ENCODE measurements around the gene KCNQ1.

KCNQ1 gene

GRCh38 chr11:2883979-2884815, 439.4 kb downstream of the KCNQ1 start:
- DNase-seq, result no peak

GRCh38 chr11:2885017-2885677, 440.3 kb downstream of the KCNQ1 start:
- DNase-seq, result no peak

DNA sequence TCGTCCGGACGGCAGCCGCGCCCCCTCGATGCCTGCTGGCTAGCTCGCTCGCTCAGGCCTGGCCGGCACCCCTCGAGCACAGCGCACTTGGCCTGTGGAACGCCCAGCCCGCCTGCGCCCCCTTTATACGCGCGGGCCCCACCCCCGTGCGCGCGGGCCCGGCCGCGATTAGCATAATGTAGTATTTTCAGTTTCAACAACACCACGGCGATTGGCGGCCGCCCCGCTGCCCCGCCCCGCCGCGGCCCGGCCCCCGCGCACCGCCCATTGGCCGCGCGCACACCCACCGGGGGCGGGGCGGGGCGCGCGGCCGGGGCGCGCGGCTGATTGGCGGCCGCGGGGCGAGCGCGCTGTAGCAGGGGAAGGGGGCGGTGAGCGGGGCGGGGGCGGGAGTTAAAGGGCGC, 440.9 kb downstream of the KCNQ1 start, which contains the start of gene CDKN1C:
CDKN1C (minus strand) TSS at position 98 of the 404 bp plus-strand sequence. CDS start 319 bp downstream, outside the sequence.
- DNase-seq, result peak; percentile 17

GRCh38 chr11:2886191-2886894, 441.5 kb downstream of the KCNQ1 start:
- no peak for DNase-seq

DNA sequence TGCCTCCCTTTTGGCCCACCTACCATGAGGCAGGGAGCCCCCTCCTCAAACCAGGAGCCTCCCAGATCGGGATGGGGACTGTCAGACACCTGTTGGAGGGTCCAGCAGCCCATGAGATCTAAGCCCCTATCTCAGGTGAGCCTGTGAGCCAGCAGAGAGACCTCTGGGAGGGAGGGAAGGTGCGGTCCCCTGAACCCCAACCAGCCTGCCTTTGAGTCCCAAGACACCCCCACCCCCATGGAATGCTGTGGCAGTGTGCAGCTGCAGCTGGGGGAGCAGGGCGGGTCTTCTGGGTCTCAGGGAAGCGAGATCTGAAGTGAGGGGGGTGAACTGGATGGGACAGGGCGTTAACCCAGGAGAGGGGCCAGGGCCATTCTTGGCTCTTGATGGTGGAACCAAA, 442.1 kb downstream of the KCNQ1 start:
- no peak for DNase-seq

DNA sequence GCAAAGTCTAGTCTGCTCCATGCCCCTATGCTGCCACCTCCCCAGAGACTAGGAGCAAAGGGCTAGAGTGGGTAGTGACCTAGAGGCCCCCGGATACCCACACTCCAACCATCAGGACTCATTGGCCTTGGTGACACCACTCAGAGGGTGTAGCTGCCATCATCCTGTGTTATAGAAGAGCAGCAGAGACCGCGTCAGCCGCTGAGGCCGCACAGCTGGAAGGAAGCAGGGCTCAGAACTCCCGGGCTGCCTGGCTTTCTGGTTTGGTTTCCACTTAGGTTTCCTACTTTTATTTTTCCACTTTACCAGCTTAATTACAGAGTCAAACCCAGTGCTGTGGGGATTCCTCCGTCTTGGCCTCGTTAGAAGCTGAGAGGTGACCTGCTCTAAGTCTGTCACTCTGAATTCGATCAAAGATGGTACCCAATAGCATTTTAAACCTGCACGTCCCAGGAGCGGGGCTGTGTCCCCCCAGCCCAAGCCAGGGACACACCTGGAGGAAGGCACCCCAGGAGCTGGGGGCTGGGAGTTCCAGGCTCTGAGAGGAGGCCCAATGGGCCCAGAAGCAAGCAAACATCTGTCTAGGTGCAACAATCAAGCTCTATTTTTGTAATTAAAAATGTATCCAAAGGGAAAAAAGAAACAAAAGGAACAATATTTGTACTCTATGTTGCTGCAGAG, 442.8 kb downstream of the KCNQ1 start:
- no peak for DNase-seq

GRCh38 chr11:2888266-2888968, 443.6 kb downstream of the KCNQ1 start:
- peak; percentile 39 for DNase-seq

- no peak for DNase-seq
Observed at GRCh38 chr11:2889362-2890273, 444.8 kb downstream of the KCNQ1 start.

GRCh38 chr11:2890466-2891294, 445.9 kb downstream of the KCNQ1 start:
- peak; percentile 11 for DNase-seq

DNA sequence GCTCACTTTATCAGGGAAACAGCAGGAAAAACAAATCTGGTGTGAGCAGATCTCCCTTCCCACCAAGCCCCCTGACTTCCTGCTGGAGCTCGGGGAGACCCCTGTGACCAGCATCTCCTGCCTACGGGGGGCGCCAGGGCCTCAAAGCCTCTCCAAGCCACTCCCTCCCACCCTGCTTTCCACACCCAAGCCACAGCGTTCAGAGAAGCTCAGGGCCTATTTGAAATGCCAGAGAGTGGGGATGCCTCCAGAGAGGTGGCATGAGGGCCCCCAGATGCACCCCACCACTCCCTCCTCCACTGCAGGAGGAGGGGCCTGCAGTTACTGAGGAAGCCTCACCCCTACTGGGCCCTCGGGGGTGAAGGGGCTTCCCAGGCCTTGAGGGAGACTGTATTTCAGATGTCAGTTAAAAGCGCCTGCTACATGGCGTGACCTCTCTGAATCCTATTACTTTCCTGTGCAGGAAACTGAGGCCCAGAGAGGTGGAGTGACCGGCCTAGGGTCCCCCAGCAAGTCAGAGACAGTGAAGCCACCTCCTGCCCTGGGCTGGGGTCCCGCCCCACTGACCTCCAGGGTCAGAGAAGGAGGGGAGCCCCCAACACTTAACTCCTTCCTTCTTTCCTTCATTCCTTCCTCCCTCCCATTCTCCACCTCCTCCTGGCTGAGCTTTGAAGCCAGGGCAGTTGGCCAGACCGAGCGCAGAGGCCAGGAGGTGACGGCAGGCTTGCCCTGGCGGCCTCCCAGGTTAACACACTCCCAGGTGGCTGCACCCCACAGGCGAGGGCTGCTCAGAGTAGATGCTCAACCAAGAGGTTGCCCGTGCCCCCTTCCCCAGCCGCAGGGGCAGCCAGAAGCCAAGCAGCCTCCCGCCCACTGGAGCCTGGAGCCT, 446.8 kb downstream of the KCNQ1 start:
- DNase-seq, result peak; percentile 5

DNA sequence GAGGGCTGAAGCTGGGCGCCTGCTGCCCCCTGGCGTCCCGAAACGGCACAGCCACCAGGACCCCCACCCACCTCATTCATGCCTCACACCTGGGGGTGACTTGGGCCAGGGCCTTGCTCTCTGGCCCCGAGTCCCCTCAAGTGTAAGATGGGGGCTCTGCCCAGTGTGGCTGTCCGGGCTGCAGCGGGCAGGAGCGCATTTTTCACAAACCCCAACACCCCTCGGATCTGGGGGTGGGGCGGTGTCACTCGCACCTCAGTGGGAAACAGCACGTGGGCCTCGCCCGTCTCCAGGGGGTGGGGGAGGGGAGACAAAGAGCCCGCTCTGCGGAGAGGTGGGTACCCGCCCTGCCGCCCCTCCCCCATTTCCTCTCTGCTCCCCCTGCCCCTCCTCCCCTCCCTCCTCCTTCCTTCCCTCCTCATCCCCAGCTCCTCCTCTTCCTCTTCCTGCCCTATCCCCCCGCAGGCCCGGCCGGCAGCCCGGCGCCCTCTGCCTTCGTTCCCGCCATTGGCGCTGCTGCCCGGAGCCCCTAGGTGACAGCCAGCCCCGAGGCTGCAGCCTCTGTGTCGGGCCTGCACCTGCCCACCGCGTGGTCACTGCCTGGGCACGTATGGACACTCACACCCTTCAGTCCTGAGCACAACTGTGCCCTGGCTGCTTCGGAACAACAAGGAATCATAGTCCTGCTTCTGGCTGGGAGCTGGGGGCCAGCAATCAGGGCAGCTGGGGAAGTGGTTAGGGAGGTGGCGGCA, 447.6 kb downstream of the KCNQ1 start:
- no peak for DNase-seq

GRCh38 chr11:2892967-2893528, 448.2 kb downstream of the KCNQ1 start:
- DNase-seq, result no peak

GRCh38 chr11:2893935-2894334, 449.1 kb downstream of the KCNQ1 start:
- no peak for DNase-seq

GRCh38 chr11:2896047-2896446, 451.2 kb downstream of the KCNQ1 start:
- DNase-seq, result no peak

- DNase-seq, result no peak
Observed at GRCh38 chr11:2897048-2897447, 452.2 kb downstream of the KCNQ1 start.

DNA sequence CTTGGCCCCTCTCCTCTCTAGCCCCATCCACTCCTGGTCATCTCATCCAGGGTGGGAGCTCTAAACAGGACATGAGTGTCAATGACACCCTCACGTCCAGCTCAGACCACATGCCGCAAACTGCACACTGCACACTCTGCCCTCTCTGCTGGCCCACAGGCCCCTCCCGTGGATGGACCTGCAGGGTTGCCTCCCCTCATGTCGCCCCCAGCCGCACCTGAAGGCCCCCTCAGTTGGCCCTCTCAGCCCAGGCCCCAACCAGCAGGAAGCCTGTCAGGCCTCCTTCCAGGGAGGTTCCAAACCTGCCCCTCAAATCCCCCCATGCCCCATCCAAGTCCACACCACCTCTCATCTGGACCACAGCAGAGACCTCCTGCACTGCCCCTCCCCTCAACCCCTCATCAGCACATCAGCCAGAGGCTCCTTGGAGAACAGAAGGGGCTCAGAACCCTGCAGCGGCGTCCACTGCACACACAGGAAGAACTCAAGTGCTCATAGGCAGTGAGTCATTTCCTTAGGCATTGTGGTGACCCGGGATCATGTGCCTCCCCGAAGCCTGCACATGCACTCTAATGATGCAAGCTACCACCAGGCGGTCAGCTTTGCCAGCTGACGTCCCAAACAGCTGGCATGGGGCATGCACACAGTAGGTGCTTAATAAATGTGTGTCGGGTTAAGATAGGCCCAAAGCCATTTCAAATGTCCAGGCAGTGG, 453.7 kb downstream of the KCNQ1 start:
- DNase-seq, result no peak

Data from NCI-H2171 treated with DMSO at 0.1 percent for 48 hours (cell line).